Measurements from ENCODE around the gene TEX29. TPM values are rescaled to one million over a fixed set of nuclear protein-coding genes. Genes with fewer than 3 reads are reported as not detected.

TEX29 gene
- polyA plus RNA-seq, 1 donor from 2014 or later, result not detected

- H3K36me3 ChIP-seq (ENCODE audit: insufficient read depth, low read length), result no peaks in the 10 kb centered on the region
- H3K9ac ChIP-seq (ENCODE audit: low read length), result no peak overlapping the region
- H3K9me2 ChIP-seq (ENCODE audit: insufficient read depth, low read length), result no peaks in the 10 kb centered on the region
- H3F3A ChIP-seq (ENCODE audit: insufficient read depth, low read length, poor library complexity, severe bottlenecking), result no peaks in the 10 kb centered on the region
- no peak for TF ChIP-seq EZH2 (IDR thresholded peaks at IDR 0.05; ENCODE audit: borderline replicate concordance, insufficient read depth, low read length, poor library complexity, severe bottlenecking)
- TF ChIP-seq CTCF (IDR thresholded peaks at IDR 0.05; ENCODE audit: poor library complexity, severe bottlenecking), result no peak
- TF ChIP-seq TAF1 (IDR thresholded peaks at IDR 0.05; ENCODE audit: low read depth), result no peak
- no peak overlapping the region for H3K4me3 ChIP-seq (ENCODE audit: low read length)
- no peaks in the 10 kb centered on the region for H3K79me2 ChIP-seq (replicated peaks; ENCODE audit: insufficient read depth, low read length)
- no peaks in the 10 kb centered on the region for H3K9me3 ChIP-seq (ENCODE audit: low read length)
- no peaks in the 10 kb centered on the region for H3K27me3 ChIP-seq (ENCODE audit: insufficient read depth, low read depth, low read length)
- H2AFZ ChIP-seq (ENCODE audit: low read depth, low read length), result no peak overlapping the region
- H4K20me1 ChIP-seq (ENCODE audit: insufficient read depth), result no peaks in the 10 kb centered on the region
- no peak overlapping the region for H3K4me2 ChIP-seq (ENCODE audit: low read length)
- no peak overlapping the region for H3K27ac ChIP-seq (ENCODE audit: low read length)
Observed at GRCh38 chr13:111347438-111347837, 27.0 kb downstream of the TEX29 start.

GRCh38 chr13:111353508-111353907 is 33.1 kb downstream of the TEX29 start:
- no peaks in the 10 kb centered on the region for H3K9me2 ChIP-seq (ENCODE audit: insufficient read depth, low read length)

More at GRCh38 chr13:111353508-111353907, 33.1 kb downstream of the TEX29 start:
- Histone ChIP-seq H4K20me1 (ENCODE audit: insufficient read depth) (no peaks in the 10 kb centered on the region), H2AFZ (ENCODE audit: low read depth, low read length) (no peak overlapping the region), H3K4me2 (ENCODE audit: low read length) (no peak overlapping the region), H3K9me3 (ENCODE audit: low read length) (no peaks in the 10 kb centered on the region), H3K79me2 (replicated peaks; ENCODE audit: insufficient read depth, low read length) (no peaks in the 10 kb centered on the region), H3K9ac (ENCODE audit: low read length) (no peak overlapping the region), H3K27ac (ENCODE audit: low read length) (no peak overlapping the region), H3K27me3 (ENCODE audit: insufficient read depth, low read depth, low read length) (no peaks in the 10 kb centered on the region), H3F3A (ENCODE audit: insufficient read depth, low read length, poor library complexity, severe bottlenecking) (no peaks in the 10 kb centered on the region), H3K36me3 (ENCODE audit: insufficient read depth, low read length) (no peaks in the 10 kb centered on the region), H3K4me3 (ENCODE audit: low read length) (no peak overlapping the region)
- TF ChIP-seq CTCF (IDR thresholded peaks at IDR 0.05; ENCODE audit: poor library complexity, severe bottlenecking) (no peak), EZH2 (IDR thresholded peaks at IDR 0.05; ENCODE audit: borderline replicate concordance, insufficient read depth, low read length, poor library complexity, severe bottlenecking) (no peak), REST (IDR thresholded peaks at IDR 0.05; ENCODE audit: borderline replicate concordance) (no peak), RAD21 (conservative IDR thresholded peaks at IDR 0.05) (no peak), MXI1 (conservative IDR thresholded peaks at IDR 0.05; ENCODE audit: poor library complexity, severe bottlenecking) (no peak), TAF1 (IDR thresholded peaks at IDR 0.05; ENCODE audit: low read depth) (no peak), EP300 (conservative IDR thresholded peaks at IDR 0.05; ENCODE audit: poor library complexity, severe bottlenecking) (no peak), SMC3 (conservative IDR thresholded peaks at IDR 0.05; ENCODE audit: poor library complexity) (no peak), POLR2AphosphoS5 (IDR thresholded peaks at IDR 0.05) (no peak)
